Spleen (tissue), 11 donors: ENCODE data around the gene CTDP1. TPM values are rescaled to one million over a fixed set of nuclear protein-coding genes. Genes with fewer than 3 reads are reported as not detected.
"Not testable (repeated sequence)": the region's sequence is repeated elsewhere in the genome, so short reads cannot be mapped to it uniquely, and the experiment has no call there.

Experiments used
- DNase-seq: peaks from one replicate; pipeline ENCODE4 v3.0.0-alpha.2; 2020
- H3K27ac ChIP-seq, 8 donors: fragments of 200-600 bp; sonication (generic) in 7 of 8; 1 replicate in 4 of 8; 2 replicates in 4 of 8; pipeline versions ENCODE4 v1.5.0 to v1.8.0; 2016 to 2021; ENCODE audit warnings: inconsistent platforms in 4 of 8, mild to moderate bottlenecking in 4 of 8, moderate library complexity in 1 of 8
- H3K27me3 ChIP-seq, 7 donors: fragments of 200-600 bp; sonication (generic) in 6 of 7; replicated peaks in 1 of 7; 1 replicate in 4 of 7; 2 replicates in 3 of 7; pipeline versions ENCODE4 v1.5.0 to v1.8.0; 2016 to 2021; ENCODE audit warnings: inconsistent platforms in 3 of 7, mild to moderate bottlenecking in 1 of 7
- H3K36me3 ChIP-seq, 6 donors: fragments of 200-600 bp; sonication (generic) in 5 of 6; 1 replicate in 4 of 6; 2 replicates in 2 of 6; pipeline versions ENCODE4 v1.5.0 to v1.8.0; 2016 to 2021; ENCODE audit warnings: inconsistent platforms in 2 of 6
- H3K4me1 ChIP-seq, 6 donors: fragments of 200-600 bp; sonication (generic) in 5 of 6; 1 replicate in 3 of 6; 2 replicates in 3 of 6; pipeline versions ENCODE4 v1.5.0 to v1.8.0; 2016 to 2021; ENCODE audit warnings: inconsistent platforms in 3 of 6
- H3K4me3 ChIP-seq, 8 donors: fragments of 200-600 bp; sonication (generic) in 7 of 8; 1 replicate in 4 of 8; 2 replicates in 4 of 8; pipeline versions ENCODE4 v1.5.0 to v1.8.0; 2016 to 2021; ENCODE audit warnings: inconsistent platforms in 4 of 8, mild to moderate bottlenecking in 4 of 8, moderate library complexity in 2 of 8
- H3K9me3 ChIP-seq, 8 donors: fragments of 200-600 bp; sonication (generic) in 7 of 8; 1 replicate in 4 of 8; 2 replicates in 4 of 8; pipeline versions ENCODE4 v1.5.0 to v1.8.0; 2016 to 2021; ENCODE audit warnings: inconsistent platforms in 4 of 8
- POLR2A ChIP-seq, 3 donors: fragments of 450-650 bp; IDR thresholded peaks; one replicate each; pipeline ENCODE4 v1.5.1; 2017; ENCODE audit warnings: antibody characterized with exemption in 3 of 3, mild to moderate bottlenecking in 1 of 3
- POLR2AphosphoS5 ChIP-seq, 3 donors: sonication (generic); formaldehyde crosslinking; IDR thresholded peaks; one replicate each; pipeline ENCODE4 v1.5.1; 2017; ENCODE audit warnings: antibody characterized with exemption in 3 of 3
- WGBS, 5 donors: extraction: QIAGEN DNeasy Blood & Tissue Kit in 3 of 5; methylation state at CpG; one replicate each; pipeline versions ENCODE4 v1.1.5 to v1.1.7; 2013 to 2018; 5-methylcytosine and 5-hydroxymethylcytosine counted together
- intact Hi-C: fragments of 100-400 bp; cut with DNase I; formaldehyde crosslinking; loops from one replicate; pipeline ENCODE4 v1.15.0; 2023; ENCODE audit warnings: low total_unique reads
- polyA plus RNA-seq, 3 donors: library from polyadenylated mRNA; stranded (reverse); fragments of 200-250 nt; gene quantifications; one replicate each; pipeline ENCODE4 v1.2.1, GENCODE V29; 2013
- total RNA-seq, 7 donors: library from RNA; depleted of rRNA in 3 of 7; stranded (reverse); fragments of >200 nt in 3 of 7; fragmentation: NEBNext Ultra II Directional in 4 of 7; extraction: Animal tissue kit (Norgen Biotek cat#: 25700) in 4 of 7; gene quantifications; one replicate each; pipeline versions ENCODE4 v1.1.0 to v1.2.1, GENCODE V29; 2016 to 2021
- TF ChIP-seq, protein P1 (sequence below), 11 experiments: fragments of 200-600 bp in 7 of 11; fragments of 450-650 bp in 4 of 11; sonication (generic) in 4 of 11; IDR thresholded peaks in 8 of 11; conservative IDR thresholded peaks in 3 of 11; 1 replicate in 7 of 11; 2 replicates in 4 of 11; pipeline versions ENCODE4 v1.4.0 to v1.8.0; 2016 to 2021; ENCODE audit warnings: antibody characterized with exemption in 11 of 11, inconsistent platforms in 4 of 11, mild to moderate bottlenecking in 1 of 11
- donor health status: healthy with polysubstance abuse.
- donor health status: DM: no; HTN: no; CAD: no; lungs with moderate emphysema.
- donor health status: DM: no; HTN: no; CAD: no.
- donor health status: Bipolar disorder and iron deficiency.
- donor health status: healthy.
- donor health status: DM: no; HTN: no; CAD: no.
- donor health status: DM: yes; HTN: yes; CAD: no.

Gene CTDP1
- total and polyA plus RNA-seq, 10 donors: 13.6 to 54.6 (median 28.6) TPM

DNA sequence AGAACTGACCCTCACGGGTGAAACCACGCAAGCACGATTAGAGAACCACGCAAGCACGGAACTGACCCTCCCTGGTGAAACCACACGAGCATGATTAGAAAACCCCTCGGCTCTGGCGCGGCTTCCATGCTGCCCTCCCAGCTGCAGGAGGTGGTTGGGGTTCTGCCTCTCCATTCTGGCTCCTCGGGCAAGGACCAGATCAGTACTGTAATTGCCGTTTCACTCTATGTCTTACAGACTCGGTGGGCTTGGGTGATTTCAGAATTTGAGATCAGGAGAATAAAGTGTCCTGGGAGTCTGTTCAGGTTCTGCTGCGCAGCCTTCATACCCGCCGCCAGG lies 59.8 kb downstream of the CTDP1 start:
- Histone ChIP-seq H3K9me3 (peaks cover 0 to 8% (median 0%) of the 10 kb centered on the region in 8 donors), H3K36me3 (peaks cover 8 to 99% (median 75%) of the 10 kb centered on the region in 6 donors), H3K4me3 (no peak overlapping the region), H3K4me1 (no peaks in the 10 kb centered on the region), H3K27me3 (no peaks in the 10 kb centered on the region), H3K27ac (no peak overlapping the region)
- 93 to 97% (median 95%) methylated on average over 15 of the region's 15 CpGs for WGBS, 5 donors
- TF ChIP-seq, protein P1, sequence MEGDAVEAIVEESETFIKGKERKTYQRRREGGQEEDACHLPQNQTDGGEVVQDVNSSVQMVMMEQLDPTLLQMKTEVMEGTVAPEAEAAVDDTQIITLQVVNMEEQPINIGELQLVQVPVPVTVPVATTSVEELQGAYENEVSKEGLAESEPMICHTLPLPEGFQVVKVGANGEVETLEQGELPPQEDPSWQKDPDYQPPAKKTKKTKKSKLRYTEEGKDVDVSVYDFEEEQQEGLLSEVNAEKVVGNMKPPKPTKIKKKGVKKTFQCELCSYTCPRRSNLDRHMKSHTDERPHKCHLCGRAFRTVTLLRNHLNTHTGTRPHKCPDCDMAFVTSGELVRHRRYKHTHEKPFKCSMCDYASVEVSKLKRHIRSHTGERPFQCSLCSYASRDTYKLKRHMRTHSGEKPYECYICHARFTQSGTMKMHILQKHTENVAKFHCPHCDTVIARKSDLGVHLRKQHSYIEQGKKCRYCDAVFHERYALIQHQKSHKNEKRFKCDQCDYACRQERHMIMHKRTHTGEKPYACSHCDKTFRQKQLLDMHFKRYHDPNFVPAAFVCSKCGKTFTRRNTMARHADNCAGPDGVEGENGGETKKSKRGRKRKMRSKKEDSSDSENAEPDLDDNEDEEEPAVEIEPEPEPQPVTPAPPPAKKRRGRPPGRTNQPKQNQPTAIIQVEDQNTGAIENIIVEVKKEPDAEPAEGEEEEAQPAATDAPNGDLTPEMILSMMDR (IDR thresholded peaks at IDR 0.05 in 8 of 11, conservative IDR thresholded peaks at IDR 0.05 in 3 of 11): no peak
- no peak for TF ChIP-seq POLR2A (IDR thresholded peaks at IDR 0.05)
- no peak for TF ChIP-seq POLR2AphosphoS5 (IDR thresholded peaks at IDR 0.05)
- intact Hi-C loops: no loop called here
- DNase-seq: peak; percentile 47

DNA sequence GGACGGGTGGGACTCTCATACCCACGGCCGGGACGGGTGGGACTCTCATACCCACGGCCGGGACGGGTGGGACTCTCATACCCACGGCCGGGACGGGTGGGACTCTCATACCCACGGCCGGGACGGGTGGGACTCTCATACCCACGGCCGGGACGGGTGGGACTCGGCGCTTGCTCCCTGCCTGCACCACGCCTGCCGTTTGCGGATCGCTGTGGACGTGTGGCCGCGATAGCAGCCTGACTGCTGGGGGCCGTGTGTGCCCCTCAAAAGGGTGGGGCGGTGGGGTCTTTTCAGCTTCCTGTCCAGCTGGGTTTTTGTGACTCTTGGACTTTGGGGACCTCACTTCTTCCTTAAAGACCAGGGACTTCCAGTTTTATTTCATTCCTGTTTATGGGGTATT lies 60.4 kb downstream of the CTDP1 start:
- H3K4me3 ChIP-seq, H3K27me3 ChIP-seq, H3K27ac ChIP-seq, H3K9me3 ChIP-seq, intact Hi-C loops, H3K4me1 ChIP-seq: not testable (repeated sequence)
- peak in 1 of 3 donors; percentile 29 for TF ChIP-seq POLR2AphosphoS5 (IDR thresholded peaks at IDR 0.05)
- DNase-seq: peak; percentile 63
- WGBS, 5 donors: 95 to 98% (median 97%) methylated on average over 7 to 19 of the region's 27 CpGs
- H3K36me3 ChIP-seq: peaks cover 8 to 99% (median 74%) of the 10 kb centered on the region in 6 donors

DNA sequence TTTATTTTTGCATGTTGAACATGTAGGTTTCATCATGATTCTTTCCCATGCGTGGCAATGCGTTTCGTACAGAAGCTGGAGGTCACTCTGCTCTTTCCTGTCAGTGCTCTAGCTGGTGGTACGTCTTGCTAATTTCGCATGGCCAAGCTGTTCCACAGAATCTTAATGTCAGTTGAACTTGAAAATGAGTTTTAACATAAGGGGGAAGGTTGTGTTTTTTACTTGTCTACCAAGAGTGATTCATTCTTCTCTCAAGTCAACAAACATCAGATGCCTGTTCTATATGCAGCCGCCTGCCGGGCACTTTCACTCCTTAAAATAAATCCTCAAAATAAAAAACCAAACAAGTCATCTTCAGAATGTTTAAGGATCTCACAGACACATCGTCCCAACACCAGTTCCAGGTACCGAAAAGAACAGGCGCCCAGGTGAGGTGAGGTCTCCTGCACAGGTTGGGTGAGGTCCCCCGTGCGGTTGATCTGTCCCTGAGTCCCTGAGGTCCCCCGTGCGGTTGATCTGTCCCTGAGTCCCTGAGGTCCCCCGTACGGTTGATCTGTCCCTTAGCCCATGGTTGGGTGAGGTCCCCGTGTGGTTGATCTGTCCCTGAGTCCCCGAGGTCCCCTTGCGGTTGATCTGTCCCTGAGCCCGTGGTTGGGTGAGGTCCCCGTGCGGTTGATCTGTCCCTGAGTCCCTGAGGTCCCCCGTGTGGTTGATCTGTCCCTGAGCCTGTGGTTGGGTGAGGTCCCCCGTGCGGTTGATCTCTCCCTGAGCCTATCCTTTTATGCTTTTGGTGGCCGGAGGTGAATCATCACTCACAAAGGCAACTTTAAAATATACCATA lies 61.1 kb downstream of the CTDP1 start:
- intact Hi-C loops: no loop called here
- Histone ChIP-seq H3K27me3 (no peaks in the 10 kb centered on the region), H3K4me1 (no peaks in the 10 kb centered on the region), H3K27ac (no peak overlapping the region), H3K4me3 (no peak overlapping the region), H3K9me3 (peaks cover 0 to 5% (median 0%) of the 10 kb centered on the region in 8 donors), H3K36me3 (peaks cover 8 to 92% (median 67%) of the 10 kb centered on the region in 6 donors)
- TF ChIP-seq POLR2AphosphoS5 (IDR thresholded peaks at IDR 0.05) (no peak), POLR2A (IDR thresholded peaks at IDR 0.05) (no peak)
- TF ChIP-seq, protein P1 (IDR thresholded peaks at IDR 0.05 in 8 of 11, conservative IDR thresholded peaks at IDR 0.05 in 3 of 11): no peak
- WGBS, 5 donors: 88 to 94% (median 92%) methylated on average over 26 of the region's 26 CpGs
- DNase-seq: peak; percentile 32

DNA sequence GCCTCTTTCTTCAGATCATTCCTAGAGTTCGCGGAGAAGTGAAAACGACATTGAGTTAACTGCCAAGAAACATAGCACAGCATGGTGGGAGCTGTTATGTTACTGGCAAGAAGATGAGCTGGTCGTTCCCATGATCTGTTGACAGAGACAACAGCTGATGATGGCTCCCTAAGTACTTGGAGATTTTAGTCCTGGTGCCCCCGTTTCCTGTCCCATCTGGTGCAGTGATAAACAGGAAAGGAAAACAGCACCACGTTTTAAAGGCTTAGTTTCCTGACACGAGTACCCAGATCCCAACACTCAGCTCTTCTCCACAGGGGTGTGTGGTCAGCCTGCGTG lies 61.7 kb downstream of the CTDP1 start:
- H3K4me1 ChIP-seq: no peaks in the 10 kb centered on the region
- TF ChIP-seq POLR2A (IDR thresholded peaks at IDR 0.05) (no peak), POLR2AphosphoS5 (IDR thresholded peaks at IDR 0.05) (no peak)
- TF ChIP-seq, protein P1 (IDR thresholded peaks at IDR 0.05 in 8 of 11, conservative IDR thresholded peaks at IDR 0.05 in 3 of 11): no peak
- WGBS, 5 donors: 80 to 83% (median 81%) methylated on average over 8 of the region's 8 CpGs

More for the DNA sequence above, 61.7 kb downstream of the CTDP1 start:
- peak; percentile 33 for DNase-seq
- Histone ChIP-seq H3K27me3 (no peaks in the 10 kb centered on the region), H3K9me3 (peaks cover 0 to 5% (median 0%) of the 10 kb centered on the region in 8 donors), H3K36me3 (peaks cover 8 to 88% (median 61%) of the 10 kb centered on the region in 6 donors), H3K27ac (no peak overlapping the region), H3K4me3 (no peak overlapping the region)
- intact Hi-C loops: no loop called here
